Measurements from ENCODE around the gene DNM1.
"Not testable (repeated sequence)": the region's sequence is repeated elsewhere in the genome, so short reads cannot be mapped to it uniquely, and the experiment has no call there.

The DNM1 gene

GRCh38 chr9:128226412-128226801 is 23.2 kb downstream of the DNM1 start:
- no peak for FAIRE-seq

- FAIRE-seq, result not testable (repeated sequence)
Observed at GRCh38 chr9:128230897-128231296, 27.7 kb downstream of the DNM1 start.

- no peak for FAIRE-seq
Observed at GRCh38 chr9:128231638-128232527, 28.7 kb downstream of the DNM1 start.

GRCh38 chr9:128232528-128233428 is 29.6 kb downstream of the DNM1 start:
- FAIRE-seq, result no peak

GRCh38 chr9:128233817-128234406 is 30.7 kb downstream of the DNM1 start:
- no peak for FAIRE-seq

- no peak for FAIRE-seq
Observed at GRCh38 chr9:128242124-128242523, 38.9 kb downstream of the DNM1 start.

GRCh38 chr9:128242828-128243214 is 39.6 kb downstream of the DNM1 start:
- no peak for FAIRE-seq

- FAIRE-seq, result no peak
Observed at GRCh38 chr9:128243215-128244018, 40.2 kb downstream of the DNM1 start.

- no peak for FAIRE-seq
Observed at GRCh38 chr9:128244091-128244836, 41.1 kb downstream of the DNM1 start.

GRCh38 chr9:128244837-128245231 is 41.7 kb downstream of the DNM1 start:
- FAIRE-seq, result no peak

- no peak for FAIRE-seq
Observed at GRCh38 chr9:128245421-128246151, 42.4 kb downstream of the DNM1 start.

- no peak for FAIRE-seq
Observed at GRCh38 chr9:128246471-128246870, 43.3 kb downstream of the DNM1 start.

- FAIRE-seq, result no peak
Observed at GRCh38 chr9:128247226-128247803, 44.1 kb downstream of the DNM1 start.

- FAIRE-seq, result no peak
Observed at GRCh38 chr9:128249558-128249907, 46.4 kb downstream of the DNM1 start.

GRCh38 chr9:128249908-128250838 is 47.0 kb downstream of the DNM1 start:
- FAIRE-seq, result no peak

- no peak for FAIRE-seq
Observed at GRCh38 chr9:128250839-128251731, 47.9 kb downstream of the DNM1 start.

- no peak for FAIRE-seq
Observed at GRCh38 chr9:128251732-128252100, 48.5 kb downstream of the DNM1 start.
